HEK293T (cell line): ENCODE data around the gene ZFPM1.

ENCODE experiments used
- LEF1 ChIP-seq: fragments of 450-650 bp; IDR thresholded peaks from 2 replicates; pipeline ENCODE4 v1.6.1; 2017; ENCODE audit warnings: mild to moderate bottlenecking, borderline replicate concordance
- SP1 ChIP-seq: fragments of 450-650 bp; IDR thresholded peaks from 2 replicates; pipeline ENCODE4 v1.6.1; 2017
- TARDBP ChIP-seq: fragments of 450-650 bp; IDR thresholded peaks from 2 replicates; pipeline ENCODE4 v1.6.1; 2016

DNA sequence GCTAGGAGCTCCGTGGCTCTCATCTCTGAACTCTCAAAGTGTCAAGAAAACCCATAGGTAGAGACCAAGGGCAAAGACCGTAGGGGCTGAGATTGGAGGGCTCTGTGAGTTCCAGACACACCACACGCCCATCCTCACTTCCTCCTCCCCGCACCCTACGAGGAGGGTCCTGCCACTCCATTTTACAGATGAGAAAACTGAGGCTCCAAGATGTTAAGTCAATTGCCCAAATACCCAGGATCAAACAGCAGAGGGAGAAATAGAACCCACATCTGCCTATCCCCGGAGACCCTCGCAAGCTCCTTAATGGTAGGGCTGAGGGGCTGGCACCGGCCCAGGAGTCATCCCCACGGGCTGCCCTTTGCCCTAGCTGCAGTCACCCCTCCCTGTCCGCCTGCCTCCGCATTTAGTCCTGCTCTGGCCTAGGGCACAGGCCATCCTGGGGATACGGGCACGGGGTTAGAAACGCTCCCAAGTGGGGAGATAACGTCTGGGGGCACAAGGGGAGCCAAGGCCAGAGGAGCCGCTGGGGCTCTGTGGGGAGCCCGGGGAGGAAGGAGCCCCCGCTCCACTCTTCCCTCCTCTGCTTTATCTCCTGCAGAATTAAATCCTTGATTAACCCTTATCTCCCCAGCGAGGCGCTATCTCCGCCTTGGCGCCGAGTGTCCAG is 63.0 kb downstream of the ZFPM1 start:
- TF ChIP-seq TARDBP (no peak), SP1 (no peak), LEF1 (no peak)
